GDM1 (cell line): ENCODE results near the gene EGFL7.

Experiments used
- DNase-seq: peaks from one replicate; lab custom pipeline; 2025; lab: John Stamatoyannopoulos, UW

The EGFL7 gene

DNA sequence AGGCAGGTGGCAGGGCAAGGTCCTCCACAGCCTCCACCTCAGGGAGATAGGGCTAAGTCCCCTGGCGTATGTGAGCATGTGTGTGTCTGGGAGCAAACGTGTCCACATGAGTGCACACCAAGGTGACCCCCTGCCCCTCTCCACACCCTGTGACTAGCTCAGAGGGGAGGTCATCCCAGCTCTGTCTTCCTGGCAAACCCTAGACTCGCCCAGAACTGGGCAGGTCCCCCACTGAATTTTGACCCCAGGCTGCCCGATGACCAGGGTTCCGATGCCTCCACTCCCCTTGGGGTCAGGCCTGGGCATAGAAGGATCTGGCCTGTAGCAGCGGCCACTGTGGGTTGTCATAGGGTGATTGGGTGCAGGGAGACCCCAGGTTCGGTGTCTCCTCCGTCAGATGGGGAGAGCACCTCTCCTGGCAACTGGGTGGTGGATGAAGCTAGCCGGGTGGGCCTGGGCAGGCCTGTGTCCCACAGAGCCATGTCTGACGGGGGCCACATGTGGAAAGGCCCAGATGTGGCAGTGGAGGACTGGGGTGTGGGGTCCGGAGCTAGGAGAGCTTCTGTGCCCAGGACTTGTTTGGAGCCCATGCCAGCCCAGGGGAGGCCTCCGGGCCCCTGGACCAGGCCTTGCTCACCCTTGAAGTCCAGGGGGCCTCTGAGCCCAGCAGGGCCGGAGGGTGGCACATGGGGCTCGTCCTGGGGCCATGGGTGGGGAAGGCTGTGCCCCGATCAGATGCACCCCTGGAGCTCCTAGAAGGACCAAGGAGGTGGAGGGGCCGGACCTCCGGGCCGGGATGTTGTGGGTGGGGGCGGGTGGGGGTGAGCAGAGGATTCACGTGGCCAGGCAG lies 55.9 kb downstream of the EGFL7 start:
- DNase-seq = no peak

DNA sequence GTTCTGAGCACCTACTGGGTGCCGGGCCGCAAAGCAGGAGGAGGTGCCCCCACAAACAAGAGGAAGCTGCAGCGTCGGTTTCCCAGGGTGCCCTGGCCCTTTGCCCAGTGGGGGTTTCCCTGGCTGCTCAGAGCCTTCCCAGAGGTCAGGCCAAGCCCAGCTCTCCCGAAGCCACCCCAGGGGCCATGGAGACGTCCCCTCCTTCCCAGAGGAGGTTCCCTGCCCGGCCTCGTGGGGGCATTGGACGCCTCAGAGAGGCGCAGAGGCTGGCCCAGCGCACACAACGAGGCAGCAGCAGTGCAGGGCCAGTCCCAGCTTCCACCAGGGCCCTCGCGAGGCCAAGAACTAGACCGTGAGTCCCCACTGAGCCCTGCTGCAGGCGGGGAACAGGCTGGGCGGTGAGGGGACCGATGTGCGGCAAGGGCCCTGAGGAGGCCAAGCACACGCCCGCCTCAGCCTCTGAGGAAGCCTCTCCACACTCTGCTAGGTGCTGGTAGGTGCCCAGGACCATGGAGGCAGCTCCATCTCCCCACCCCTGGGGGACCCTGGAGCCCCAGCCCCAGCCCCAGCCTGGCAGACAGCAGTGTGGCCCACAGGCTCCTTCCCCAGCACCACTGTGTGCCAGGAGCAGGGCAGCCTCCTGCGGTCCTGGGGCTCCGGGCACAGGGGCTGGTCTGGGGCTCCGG lies 56.6 kb downstream of the EGFL7 start:
- DNase-seq = no peak

DNA sequence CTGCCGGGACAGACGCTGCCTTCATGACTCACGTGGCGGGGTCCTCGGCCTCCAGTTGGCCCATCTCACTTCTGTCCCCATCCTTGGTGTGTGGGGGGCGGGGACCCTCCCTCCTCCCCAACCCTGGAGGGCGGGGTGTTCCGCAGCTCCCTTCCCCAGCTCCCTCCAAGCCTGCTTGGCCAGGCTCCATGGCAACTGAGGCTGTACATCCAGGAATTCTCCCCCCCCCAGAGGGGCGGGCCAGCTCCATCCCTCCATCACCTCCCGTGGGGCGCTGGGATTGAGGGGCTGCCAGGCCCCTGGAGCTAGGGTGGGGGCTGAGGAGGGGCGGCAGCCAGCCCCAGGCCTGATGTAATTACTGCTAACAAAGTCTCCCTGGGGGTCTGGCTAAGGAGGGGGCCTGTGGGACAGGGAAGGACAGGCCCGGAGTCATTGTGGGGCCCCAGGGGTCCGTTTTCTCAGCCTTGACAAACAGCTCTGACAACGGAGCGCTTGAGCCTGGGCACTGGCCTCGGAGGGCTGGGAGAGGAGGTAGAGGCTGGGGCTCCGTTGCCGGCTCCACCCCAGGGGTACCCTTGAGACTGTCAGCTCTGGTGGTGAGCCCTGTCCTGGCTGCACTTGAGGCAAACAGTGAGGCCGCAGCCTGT lies 57.7 kb downstream of the EGFL7 start:
- no peak for DNase-seq

DNA sequence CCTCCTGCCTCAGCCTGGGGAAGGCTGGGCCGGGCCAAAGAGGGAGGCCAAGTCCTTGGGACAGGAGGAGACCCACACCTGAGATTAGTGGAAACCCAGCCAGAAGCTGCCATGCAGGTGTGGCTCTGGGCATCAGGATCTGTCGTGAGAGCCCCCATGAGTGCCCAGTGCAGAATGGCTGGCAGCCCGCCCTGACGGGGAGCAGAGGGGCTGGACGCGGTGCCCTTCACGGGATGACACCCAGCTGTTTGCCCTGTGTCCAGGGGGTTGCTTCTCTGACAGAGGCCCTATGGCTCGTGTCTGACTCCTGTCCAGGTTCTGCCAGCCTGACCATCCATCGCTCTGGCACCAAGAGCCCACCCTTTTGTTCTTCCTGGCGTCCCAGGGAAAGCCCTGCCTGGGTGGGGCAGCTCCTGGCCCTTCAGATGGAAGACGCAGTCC lies 58.2 kb downstream of the EGFL7 start:
- DNase-seq = no peak

DNA sequence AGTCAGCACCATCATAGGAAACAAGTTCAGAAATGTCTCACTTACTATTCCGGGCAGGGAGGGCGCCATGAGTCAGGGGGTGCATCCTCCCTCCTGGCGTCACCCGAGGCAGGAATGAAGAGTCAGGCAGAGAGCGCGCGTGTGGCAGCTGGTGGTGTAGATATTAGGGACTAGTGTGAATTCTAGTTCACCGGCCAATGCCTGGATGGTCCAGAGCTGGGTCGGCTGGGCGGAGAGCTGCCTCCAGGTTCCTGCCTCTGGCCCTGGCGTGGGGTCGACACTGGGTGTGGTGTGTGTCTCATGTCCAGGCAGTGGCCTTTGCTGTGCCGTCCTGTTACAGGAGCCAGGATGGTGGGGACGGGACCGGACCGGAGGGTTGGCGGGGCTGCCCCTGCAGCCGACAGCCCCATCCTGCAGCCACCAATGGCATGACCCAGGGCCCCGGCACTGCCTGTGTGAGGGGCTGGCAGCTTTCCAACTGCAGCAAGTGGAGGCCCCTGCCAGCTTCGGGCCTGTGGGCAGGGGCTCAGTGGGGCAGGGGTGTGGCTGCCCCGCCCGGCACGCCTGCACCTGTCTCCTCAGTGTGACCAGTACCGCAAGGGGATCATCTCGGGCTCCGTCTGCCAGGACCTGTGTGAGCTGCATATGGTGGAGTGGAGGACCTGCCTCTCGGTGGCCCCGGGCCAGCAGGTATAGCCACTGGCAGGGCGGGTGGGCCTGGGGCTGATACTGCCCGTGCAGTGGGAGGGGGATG lies 58.8 kb downstream of the EGFL7 start:
- DNase-seq = no peak
